Raji (cell line): ENCODE data around the gene NDUFAF4.

Experiments used
- POLR2A ChIP-seq: IDR thresholded peaks from 2 replicates; pipeline ENCODE4 v1.6.1; 2011; ENCODE audit warnings: low read depth, low read length, control low read depth; ENCODE audit not compliant: insufficient read depth

The NDUFAF4 gene

GRCh38 chr6:96897396-96898240 lies at the start of gene NDUFAF4:
Gene NDUFAF4, minus strand, starts transcription at chr6:96897891. Its CDS starts 90 bp downstream, at chr6:96897801.
- peak; percentile 89 for TF ChIP-seq POLR2A

GRCh38 chr6:96947055-96947454 lies 49.4 kb upstream of the NDUFAF4 start:
- TF ChIP-seq POLR2A, result 0 out of 2 replicates have a peak, but pooled peaks have one; percentile 23

- TF ChIP-seq POLR2A, result no peak
Observed at GRCh38 chr6:96943555-96944215, 46.0 kb upstream of the NDUFAF4 start.

GRCh38 chr6:96942676-96943075 lies 45.0 kb upstream of the NDUFAF4 start:
- no peak for TF ChIP-seq POLR2A

GRCh38 chr6:96940322-96940721 lies 42.6 kb upstream of the NDUFAF4 start:
- no peak for TF ChIP-seq POLR2A

- no peak for TF ChIP-seq POLR2A
Observed at GRCh38 chr6:96939007-96939805, 41.5 kb upstream of the NDUFAF4 start.

- no peak for TF ChIP-seq POLR2A
Observed at GRCh38 chr6:96934087-96934486, 36.4 kb upstream of the NDUFAF4 start.

- no peak for TF ChIP-seq POLR2A
Observed at GRCh38 chr6:96931198-96931597, 33.5 kb upstream of the NDUFAF4 start.

- no peak for TF ChIP-seq POLR2A
Observed at GRCh38 chr6:96929741-96930140, 32.0 kb upstream of the NDUFAF4 start.

- no peak for TF ChIP-seq POLR2A
Observed at GRCh38 chr6:96927660-96928059, 30.0 kb upstream of the NDUFAF4 start.

- TF ChIP-seq POLR2A, result no peak
Observed at GRCh38 chr6:96926425-96926824, 28.7 kb upstream of the NDUFAF4 start.

GRCh38 chr6:96925290-96925687 lies 27.6 kb upstream of the NDUFAF4 start:
- TF ChIP-seq POLR2A, result no peak

GRCh38 chr6:96923871-96924493 lies 26.3 kb upstream of the NDUFAF4 start:
- peak; percentile 72; the same call in 1 of the 2 replicates for TF ChIP-seq POLR2A

- no peak for TF ChIP-seq POLR2A
Observed at GRCh38 chr6:96923400-96923799, 25.7 kb upstream of the NDUFAF4 start.

- no peak for TF ChIP-seq POLR2A
Observed at GRCh38 chr6:96917098-96917497, 19.4 kb upstream of the NDUFAF4 start.

- TF ChIP-seq POLR2A, result no peak
Observed at GRCh38 chr6:96913621-96914020, 15.9 kb upstream of the NDUFAF4 start.

- no peak for TF ChIP-seq POLR2A
Observed at GRCh38 chr6:96911751-96912150, 14.1 kb upstream of the NDUFAF4 start.
